ENCODE measurements around the gene RBM14. TPM values are rescaled to one million over a fixed set of nuclear protein-coding genes. Genes with fewer than 3 reads are reported as not detected.
A peak's percentile ranks its signal among the peaks of the same experiment; 100 is the strongest.

Gene RBM14
- total and polyA plus RNA-seq, 9 of the 15 experiments (the other 6 are each of a cell fraction or from before 2014, with no cell fraction given): 5.5 to 131 (median 42.6) TPM

GRCh38 chr11:66653123-66653522 is 36.7 kb downstream of the RBM14 start (continued):
- TF ChIP-seq, protein P1, sequence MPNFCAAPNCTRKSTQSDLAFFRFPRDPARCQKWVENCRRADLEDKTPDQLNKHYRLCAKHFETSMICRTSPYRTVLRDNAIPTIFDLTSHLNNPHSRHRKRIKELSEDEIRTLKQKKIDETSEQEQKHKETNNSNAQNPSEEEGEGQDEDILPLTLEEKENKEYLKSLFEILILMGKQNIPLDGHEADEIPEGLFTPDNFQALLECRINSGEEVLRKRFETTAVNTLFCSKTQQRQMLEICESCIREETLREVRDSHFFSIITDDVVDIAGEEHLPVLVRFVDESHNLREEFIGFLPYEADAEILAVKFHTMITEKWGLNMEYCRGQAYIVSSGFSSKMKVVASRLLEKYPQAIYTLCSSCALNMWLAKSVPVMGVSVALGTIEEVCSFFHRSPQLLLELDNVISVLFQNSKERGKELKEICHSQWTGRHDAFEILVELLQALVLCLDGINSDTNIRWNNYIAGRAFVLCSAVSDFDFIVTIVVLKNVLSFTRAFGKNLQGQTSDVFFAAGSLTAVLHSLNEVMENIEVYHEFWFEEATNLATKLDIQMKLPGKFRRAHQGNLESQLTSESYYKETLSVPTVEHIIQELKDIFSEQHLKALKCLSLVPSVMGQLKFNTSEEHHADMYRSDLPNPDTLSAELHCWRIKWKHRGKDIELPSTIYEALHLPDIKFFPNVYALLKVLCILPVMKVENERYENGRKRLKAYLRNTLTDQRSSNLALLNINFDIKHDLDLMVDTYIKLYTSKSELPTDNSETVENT (CRISPR knock-in tag; IDR thresholded peaks at IDR 0.05): no peak
- TF ChIP-seq COPS2 (conservative IDR thresholded peaks at IDR 0.05): no peak
- TF ChIP-seq, protein P2, sequence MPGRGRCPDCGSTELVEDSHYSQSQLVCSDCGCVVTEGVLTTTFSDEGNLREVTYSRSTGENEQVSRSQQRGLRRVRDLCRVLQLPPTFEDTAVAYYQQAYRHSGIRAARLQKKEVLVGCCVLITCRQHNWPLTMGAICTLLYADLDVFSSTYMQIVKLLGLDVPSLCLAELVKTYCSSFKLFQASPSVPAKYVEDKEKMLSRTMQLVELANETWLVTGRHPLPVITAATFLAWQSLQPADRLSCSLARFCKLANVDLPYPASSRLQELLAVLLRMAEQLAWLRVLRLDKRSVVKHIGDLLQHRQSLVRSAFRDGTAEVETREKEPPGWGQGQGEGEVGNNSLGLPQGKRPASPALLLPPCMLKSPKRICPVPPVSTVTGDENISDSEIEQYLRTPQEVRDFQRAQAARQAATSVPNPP (IDR thresholded peaks at IDR 0.05; ENCODE audit: borderline replicate concordance, insufficient read depth, insufficient read length): no peak
- TF ChIP-seq ZNF511 (CRISPR knock-in tag; IDR thresholded peaks at IDR 0.05): no peak
- no peak for TF ChIP-seq NFATC3 (IDR thresholded peaks at IDR 0.05)
- TF ChIP-seq ZNF561 (CRISPR knock-in tag; conservative IDR thresholded peaks at IDR 0.05): no peak
- TF ChIP-seq HNRNPLL (IDR thresholded peaks at IDR 0.05; ENCODE audit: low read depth, low read length, poor library complexity, severe bottlenecking): no peak
- peak; percentile 50; the same call in 1 of the 2 replicates for TF ChIP-seq C11orf30 (IDR thresholded peaks at IDR 0.05; ENCODE audit: low read depth)
- peak in 1 of 2 experiments; percentile 31; a peak in 1 of 4 replicates for TF ChIP-seq KDM1A (IDR thresholded peaks at IDR 0.05)
- TF ChIP-seq ZC3H4 (CRISPR knock-in tag; IDR thresholded peaks at IDR 0.05; ENCODE audit: borderline replicate concordance): no peak
- TF ChIP-seq, protein P3, sequence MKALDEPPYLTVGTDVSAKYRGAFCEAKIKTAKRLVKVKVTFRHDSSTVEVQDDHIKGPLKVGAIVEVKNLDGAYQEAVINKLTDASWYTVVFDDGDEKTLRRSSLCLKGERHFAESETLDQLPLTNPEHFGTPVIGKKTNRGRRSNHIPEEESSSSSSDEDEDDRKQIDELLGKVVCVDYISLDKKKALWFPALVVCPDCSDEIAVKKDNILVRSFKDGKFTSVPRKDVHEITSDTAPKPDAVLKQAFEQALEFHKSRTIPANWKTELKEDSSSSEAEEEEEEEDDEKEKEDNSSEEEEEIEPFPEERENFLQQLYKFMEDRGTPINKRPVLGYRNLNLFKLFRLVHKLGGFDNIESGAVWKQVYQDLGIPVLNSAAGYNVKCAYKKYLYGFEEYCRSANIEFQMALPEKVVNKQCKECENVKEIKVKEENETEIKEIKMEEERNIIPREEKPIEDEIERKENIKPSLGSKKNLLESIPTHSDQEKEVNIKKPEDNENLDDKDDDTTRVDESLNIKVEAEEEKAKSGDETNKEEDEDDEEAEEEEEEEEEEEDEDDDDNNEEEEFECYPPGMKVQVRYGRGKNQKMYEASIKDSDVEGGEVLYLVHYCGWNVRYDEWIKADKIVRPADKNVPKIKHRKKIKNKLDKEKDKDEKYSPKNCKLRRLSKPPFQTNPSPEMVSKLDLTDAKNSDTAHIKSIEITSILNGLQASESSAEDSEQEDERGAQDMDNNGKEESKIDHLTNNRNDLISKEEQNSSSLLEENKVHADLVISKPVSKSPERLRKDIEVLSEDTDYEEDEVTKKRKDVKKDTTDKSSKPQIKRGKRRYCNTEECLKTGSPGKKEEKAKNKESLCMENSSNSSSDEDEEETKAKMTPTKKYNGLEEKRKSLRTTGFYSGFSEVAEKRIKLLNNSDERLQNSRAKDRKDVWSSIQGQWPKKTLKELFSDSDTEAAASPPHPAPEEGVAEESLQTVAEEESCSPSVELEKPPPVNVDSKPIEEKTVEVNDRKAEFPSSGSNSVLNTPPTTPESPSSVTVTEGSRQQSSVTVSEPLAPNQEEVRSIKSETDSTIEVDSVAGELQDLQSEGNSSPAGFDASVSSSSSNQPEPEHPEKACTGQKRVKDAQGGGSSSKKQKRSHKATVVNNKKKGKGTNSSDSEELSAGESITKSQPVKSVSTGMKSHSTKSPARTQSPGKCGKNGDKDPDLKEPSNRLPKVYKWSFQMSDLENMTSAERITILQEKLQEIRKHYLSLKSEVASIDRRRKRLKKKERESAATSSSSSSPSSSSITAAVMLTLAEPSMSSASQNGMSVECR (CRISPR knock-in tag; IDR thresholded peaks at IDR 0.05): no peak
- TF ChIP-seq CCNT2 (IDR thresholded peaks at IDR 0.05; ENCODE audit: borderline replicate concordance, extremely low read depth, insufficient read length, low read depth, low read length): no peak
- TF ChIP-seq HOXB6 (CRISPR knock-in tag; IDR thresholded peaks at IDR 0.05; ENCODE audit: borderline replicate concordance): no peak
- TF ChIP-seq HLTF (IDR thresholded peaks at IDR 0.05): no peak
- no peak for TF ChIP-seq FOXK1 (CRISPR knock-in tag; IDR thresholded peaks at IDR 0.05; ENCODE audit: borderline replicate concordance)
- peak; percentile 86 for TF ChIP-seq ZNF384 (IDR thresholded peaks at IDR 0.05; ENCODE audit: low read depth, low read length)
- no peak for TF ChIP-seq ZNF354B (CRISPR knock-in tag; IDR thresholded peaks at IDR 0.05)
- TF ChIP-seq WHSC1 (IDR thresholded peaks at IDR 0.05; ENCODE audit: low read length): no peak
- TF ChIP-seq, protein P4, sequence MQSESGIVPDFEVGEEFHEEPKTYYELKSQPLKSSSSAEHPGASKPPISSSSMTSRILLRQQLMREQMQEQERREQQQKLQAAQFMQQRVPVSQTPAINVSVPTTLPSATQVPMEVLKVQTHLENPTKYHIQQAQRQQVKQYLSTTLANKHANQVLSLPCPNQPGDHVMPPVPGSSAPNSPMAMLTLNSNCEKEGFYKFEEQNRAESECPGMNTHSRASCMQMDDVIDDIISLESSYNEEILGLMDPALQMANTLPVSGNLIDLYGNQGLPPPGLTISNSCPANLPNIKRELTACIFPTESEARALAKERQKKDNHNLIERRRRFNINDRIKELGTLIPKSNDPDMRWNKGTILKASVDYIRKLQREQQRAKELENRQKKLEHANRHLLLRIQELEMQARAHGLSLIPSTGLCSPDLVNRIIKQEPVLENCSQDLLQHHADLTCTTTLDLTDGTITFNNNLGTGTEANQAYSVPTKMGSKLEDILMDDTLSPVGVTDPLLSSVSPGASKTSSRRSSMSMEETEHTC (IDR thresholded peaks at IDR 0.05): no peak
- peak; percentile 82 for TF ChIP-seq SMARCA4 (IDR thresholded peaks at IDR 0.05)
- TF ChIP-seq DPF2 (IDR thresholded peaks at IDR 0.05): peak; percentile 86

All from K562 (cell line).